HG02884 (cell line): ENCODE measurements around the gene MOBP.

Source experiments
- ATAC-seq: cut with Tn5 transposase; IDR thresholded peaks from one replicate; pipeline ENCODE4 v1.9.1; 2021; ENCODE audit warnings: mild to moderate bottlenecking, moderate library complexity; ENCODE audit not compliant: unreplicated experiment

The MOBP gene

GRCh38 chr3:39491733-39492350, 24.4 kb downstream of the MOBP start:
- no peak for ATAC-seq

DNA sequence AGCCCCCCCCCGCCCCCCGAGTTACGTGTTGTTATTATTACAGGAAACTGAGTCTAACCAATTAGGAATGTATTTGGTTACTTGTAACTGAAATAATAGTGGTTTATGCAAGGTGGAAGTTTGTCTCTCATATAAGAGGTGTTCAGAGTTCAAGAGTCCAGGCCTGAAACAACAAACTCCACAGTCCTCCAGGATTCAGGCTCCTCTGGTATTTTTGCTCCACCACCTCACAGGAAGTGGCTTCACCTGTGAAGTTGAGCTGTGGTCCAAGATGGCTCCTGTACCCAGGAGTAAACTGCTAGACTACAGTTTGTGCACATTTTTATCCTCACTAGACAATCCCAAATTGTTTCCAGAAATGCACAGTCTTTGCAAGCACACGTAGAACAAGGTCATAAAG, 27.3 kb downstream of the MOBP start:
- ATAC-seq, result no peak

DNA sequence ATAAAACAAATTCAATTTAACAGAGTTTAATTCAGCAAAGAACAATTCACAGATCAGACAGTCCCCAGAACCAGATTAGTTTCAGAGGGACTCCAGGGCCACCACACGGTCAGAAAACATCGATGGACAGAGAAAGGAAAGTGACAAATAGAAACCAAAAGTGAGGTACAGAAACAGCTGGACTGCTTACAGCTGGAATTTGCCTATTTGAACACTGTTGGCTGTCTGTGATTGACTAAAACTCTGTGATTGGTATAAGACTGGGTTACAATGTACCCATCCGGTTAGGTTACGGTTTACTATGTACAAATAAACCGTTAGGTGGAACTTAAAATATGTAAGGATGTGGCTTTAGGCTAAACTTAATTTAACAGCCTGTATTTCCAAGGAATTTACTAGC, 30.3 kb downstream of the MOBP start:
- no peak for ATAC-seq

DNA sequence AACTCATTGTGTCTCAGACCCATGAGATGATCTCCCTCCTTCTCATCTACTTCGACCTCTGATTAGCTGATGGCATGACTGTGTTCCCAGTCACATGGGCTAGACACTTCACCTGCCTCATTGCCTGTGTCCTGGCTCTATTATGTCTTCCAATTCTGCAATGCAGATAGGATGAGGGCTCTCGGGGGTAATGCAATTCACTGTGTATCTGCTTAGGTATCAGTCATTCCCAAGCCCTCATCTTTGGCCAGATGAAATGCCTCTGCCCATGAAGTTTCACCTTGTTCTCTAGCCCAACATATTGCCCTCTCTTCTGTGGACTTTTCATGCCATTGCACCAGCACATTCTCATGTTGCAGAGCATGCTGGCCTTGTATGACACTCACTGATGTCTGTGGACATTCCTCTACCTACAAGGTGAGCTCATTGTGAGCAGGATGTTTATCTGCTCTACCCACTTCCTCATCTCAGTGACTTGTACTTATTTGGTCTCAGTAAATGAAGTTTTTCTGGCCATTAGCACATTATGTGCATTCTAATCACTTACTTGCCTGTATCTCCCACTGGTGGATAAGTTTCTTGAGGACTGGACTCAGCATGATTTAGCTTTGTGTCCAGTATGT, 32.3 kb downstream of the MOBP start:
- no peak for ATAC-seq

DNA sequence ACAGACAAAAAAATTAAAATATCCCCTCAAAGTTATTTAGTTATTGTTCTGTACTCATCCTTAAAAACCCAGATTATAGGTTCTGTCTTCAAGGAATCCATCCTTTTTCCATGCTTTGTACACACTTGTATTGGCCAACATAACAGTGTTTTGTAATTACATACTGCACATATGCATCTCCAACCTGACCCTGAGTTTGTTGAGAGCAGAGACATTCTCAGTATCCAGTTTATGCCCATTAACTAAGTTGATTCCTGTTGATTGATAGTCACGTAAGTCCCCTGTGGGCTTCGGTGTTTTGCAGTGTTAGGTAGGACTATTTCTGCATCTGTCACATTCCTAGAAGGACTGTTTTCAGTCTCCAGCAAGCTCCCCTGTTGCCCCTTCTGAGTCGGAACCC, 33.6 kb downstream of the MOBP start:
- no peak for ATAC-seq

GRCh38 chr3:39501968-39502837, 34.7 kb downstream of the MOBP start:
- no peak for ATAC-seq

- ATAC-seq, result no peak
These were observed 35.3 kb downstream of the MOBP start for GRCh38 chr3:39502838-39503145.

- no peak for ATAC-seq
These were observed 38.6 kb downstream of the MOBP start for GRCh38 chr3:39505866-39506742.

DNA sequence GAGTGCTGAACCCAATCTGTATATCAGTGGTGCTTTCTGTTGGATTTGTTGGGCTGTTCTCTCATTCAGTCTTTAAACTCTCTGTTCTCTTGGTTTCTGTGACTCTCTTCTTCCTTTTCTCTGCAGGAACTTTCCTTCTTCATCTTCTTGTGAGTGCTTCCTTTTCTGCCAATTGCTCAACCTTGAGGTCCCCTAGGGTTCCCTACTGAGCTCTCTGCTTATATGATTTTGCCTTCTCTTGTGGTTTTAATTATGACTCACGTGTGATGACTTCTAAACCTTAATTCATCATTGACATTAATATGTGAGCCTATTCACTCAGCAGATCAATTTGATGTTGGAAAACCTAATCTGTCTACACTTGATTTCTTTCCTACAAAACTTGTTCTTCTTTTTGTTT, 39.4 kb downstream of the MOBP start:
- ATAC-seq, result no peak

- no peak for ATAC-seq
These were observed 46.4 kb downstream of the MOBP start for GRCh38 chr3:39513791-39514369.

GRCh38 chr3:39515681-39516441, 48.4 kb downstream of the MOBP start:
- no peak for ATAC-seq

GRCh38 chr3:39519103-39519502, 51.6 kb downstream of the MOBP start:
- no peak for ATAC-seq

- ATAC-seq, result no peak
These were observed 52.2 kb downstream of the MOBP start for GRCh38 chr3:39519554-39520288.

- ATAC-seq, result no peak
These were observed 54.0 kb downstream of the MOBP start for GRCh38 chr3:39521456-39521855.

GRCh38 chr3:39524107-39524506, 56.6 kb downstream of the MOBP start:
- no peak for ATAC-seq

- ATAC-seq, result no peak
These were observed 61.4 kb downstream of the MOBP start for GRCh38 chr3:39528844-39529243.

- ATAC-seq, result no peak
These were observed 62.1 kb downstream of the MOBP start for GRCh38 chr3:39529577-39529976.

GRCh38 chr3:39531066-39531465, 63.6 kb downstream of the MOBP start:
- no peak for ATAC-seq

DNA sequence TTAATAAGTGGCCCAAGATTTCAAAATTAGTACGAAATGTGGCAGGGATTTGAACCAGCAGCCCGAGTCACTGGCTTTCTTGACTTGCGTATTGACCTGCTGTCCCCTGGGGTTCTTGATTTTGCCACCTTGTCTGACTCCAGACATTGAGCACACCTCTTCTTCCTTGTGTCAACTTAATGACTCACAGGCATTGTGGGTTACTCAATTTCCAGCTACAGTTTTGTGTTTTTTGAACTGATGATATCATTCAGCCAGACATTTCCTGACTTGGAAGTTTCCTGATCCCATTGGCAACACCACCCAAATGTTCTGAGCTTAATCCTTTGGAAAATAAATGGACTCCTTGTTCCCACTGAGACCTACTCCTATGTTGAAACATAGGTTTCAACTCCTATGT, 64.2 kb downstream of the MOBP start:
- no peak for ATAC-seq

DNA sequence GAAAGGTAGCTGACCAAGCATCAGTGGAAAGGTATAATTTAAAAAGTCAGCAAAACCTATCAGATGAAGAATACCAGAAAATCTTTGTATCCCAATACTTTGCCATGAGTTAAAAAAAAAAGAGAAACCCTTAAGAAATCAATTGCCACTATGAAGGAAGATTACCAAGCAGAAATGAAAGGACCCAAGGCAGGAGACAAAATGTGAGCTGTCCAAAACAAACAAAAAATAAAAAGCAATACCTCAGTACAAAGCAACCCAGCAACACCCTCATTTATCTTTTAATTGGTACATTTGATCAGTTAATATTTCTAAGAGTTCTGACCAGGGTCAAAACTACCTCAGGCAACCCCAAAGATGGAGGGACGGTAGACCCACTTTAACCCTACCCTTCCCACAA, 65.3 kb downstream of the MOBP start:
- no peak for ATAC-seq
